Hematopoietic multipotent progenitor cell treated with erythropoietin and hydrocortisone succinate and interleukin-3 and kit ligand, for 15 days (in vitro differentiated cells): Measurements from ENCODE around the gene YIF1A.
"Not testable (repeated sequence)": the region's sequence is repeated elsewhere in the genome, so short reads cannot be mapped to it uniquely, and the experiment has no call there.

Source experiments
- DNase-seq: peaks from one replicate; pipeline ENCODE4 v3.0.0-alpha.2; 2015; ENCODE audit warnings: low spot score

YIF1A gene

GRCh38 chr11:66286699-66287098, 2.2 kb downstream of the YIF1A start:
- no peak for DNase-seq

- DNase-seq: no peak
Observed at GRCh38 chr11:66285250-66285947, 3.5 kb downstream of the YIF1A start.

GRCh38 chr11:66284526-66285078, 4.3 kb downstream of the YIF1A start:
- no peak for DNase-seq

- DNase-seq: no peak
Observed at GRCh38 chr11:66283461-66284105, 5.4 kb downstream of the YIF1A start.

GRCh38 chr11:66282468-66283455, 6.2 kb downstream of the YIF1A start:
- DNase-seq: peak; percentile 97

GRCh38 chr11:66281776-66282467, 7.0 kb downstream of the YIF1A start:
- DNase-seq: no peak

GRCh38 chr11:66281001-66281400, 7.9 kb downstream of the YIF1A start:
- DNase-seq: no peak

GRCh38 chr11:66280428-66280827, 8.5 kb downstream of the YIF1A start:
- no peak for DNase-seq

GRCh38 chr11:66279092-66279734, 9.7 kb downstream of the YIF1A start:
- no peak for DNase-seq

GRCh38 chr11:66278363-66279091, 10.4 kb downstream of the YIF1A start:
- DNase-seq: no peak

- no peak for DNase-seq
Observed at GRCh38 chr11:66277471-66278362, 11.2 kb downstream of the YIF1A start, which contains the start of gene CNIH2. TSS of gene CNIH2 (plus strand) at chr11:66278175. CDS start at chr11:66278457, 282 bp downstream.

GRCh38 chr11:66277064-66277463, 11.9 kb downstream of the YIF1A start:
- DNase-seq: not testable (repeated sequence)

- not testable (repeated sequence) for DNase-seq
Observed at GRCh38 chr11:66276619-66277018, 12.3 kb downstream of the YIF1A start.

GRCh38 chr11:66275984-66276612, 12.8 kb downstream of the YIF1A start:
- DNase-seq: no peak

GRCh38 chr11:66275396-66275795, 13.5 kb downstream of the YIF1A start:
- no peak for DNase-seq

- DNase-seq: no peak
Observed at GRCh38 chr11:66274219-66274618, 14.7 kb downstream of the YIF1A start.

- DNase-seq: no peak
Observed at GRCh38 chr11:66272596-66272995, 16.3 kb downstream of the YIF1A start.

GRCh38 chr11:66271816-66272215, 17.1 kb downstream of the YIF1A start:
- DNase-seq: no peak
